HuH-7 (cell line): ENCODE results near the gene GLI3.

Source experiments
- DNase-seq: peaks from one replicate; pipeline ENCODE4 v3.0.0; 2011; ENCODE audit warnings: low spot score

Gene GLI3

DNA sequence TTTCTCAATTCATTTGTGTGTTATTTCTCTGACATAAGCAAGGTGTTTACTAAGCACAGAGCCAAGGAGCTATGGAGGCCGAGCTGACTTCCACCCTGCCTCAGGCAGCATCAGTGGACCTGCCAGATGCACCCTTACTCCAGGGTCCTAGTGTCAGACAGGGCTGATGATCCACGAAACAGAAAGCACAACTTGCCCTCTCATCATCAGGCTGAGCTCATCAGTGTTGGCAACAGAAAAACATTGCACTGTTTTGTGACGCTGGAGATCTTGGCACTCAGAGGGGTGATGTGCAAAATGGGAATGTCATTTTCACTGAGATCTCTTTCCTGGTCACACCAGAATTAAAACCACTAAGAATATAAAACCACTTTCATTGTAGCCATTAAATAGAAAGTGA, 201.8 kb downstream of the GLI3 start:
- no peak for DNase-seq

DNA sequence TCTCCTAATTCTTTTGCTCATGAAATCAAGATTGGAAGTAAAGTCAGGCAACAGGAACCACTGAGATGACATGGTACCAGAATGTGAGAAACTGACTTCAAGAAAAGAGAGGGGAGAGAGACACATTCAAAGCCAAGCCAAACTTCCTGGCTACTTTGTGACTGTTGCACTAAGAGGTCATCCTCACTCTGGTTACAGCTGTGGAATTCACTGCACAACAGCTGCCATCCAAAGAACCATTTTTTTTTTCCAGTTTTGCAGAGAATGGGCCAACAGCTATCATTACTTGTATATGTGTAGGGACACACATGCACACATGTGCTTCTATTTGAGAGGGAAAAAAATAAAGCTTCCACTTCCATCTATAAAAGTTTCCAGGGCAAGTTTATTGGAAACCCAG, 203.5 kb downstream of the GLI3 start:
- no peak for DNase-seq

DNA sequence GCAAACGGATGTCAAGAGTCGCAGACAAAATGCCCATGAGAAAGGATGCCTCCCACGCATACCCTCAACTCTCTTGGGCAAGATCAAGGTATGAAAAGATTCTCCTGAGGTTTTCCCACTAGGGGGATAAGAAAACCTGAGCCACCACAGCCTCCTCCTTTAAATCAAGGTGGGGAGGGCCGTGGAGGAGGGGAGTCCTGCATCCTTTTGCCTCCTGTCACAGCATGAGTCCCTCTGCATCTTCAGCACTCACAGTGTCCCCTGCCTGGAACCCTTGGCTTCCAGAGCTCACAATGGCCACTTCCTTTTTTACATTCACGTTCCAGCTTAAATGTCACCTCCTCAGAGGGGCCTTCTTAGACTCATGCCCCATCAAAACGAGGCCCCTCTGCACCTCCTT, 207.6 kb downstream of the GLI3 start:
- DNase-seq: no peak

DNA sequence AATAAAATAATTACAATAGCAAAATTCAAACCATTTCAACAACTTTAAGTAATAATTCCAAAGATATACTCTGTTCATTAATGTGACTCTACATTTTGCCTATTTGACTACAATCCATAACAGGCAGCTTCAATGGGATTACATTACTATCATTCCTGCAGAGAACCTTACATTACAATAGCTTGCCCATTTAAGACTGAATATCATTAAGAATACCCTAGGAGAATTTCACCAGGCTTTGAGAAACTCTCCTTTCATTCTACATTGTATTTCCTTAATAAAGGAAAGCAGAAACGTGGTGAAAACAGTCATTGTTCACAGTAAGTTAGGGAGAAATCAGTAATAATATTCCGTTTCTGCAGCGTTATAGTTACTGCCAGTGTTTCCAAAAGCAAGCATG, 209.5 kb downstream of the GLI3 start:
- DNase-seq: no peak

DNA sequence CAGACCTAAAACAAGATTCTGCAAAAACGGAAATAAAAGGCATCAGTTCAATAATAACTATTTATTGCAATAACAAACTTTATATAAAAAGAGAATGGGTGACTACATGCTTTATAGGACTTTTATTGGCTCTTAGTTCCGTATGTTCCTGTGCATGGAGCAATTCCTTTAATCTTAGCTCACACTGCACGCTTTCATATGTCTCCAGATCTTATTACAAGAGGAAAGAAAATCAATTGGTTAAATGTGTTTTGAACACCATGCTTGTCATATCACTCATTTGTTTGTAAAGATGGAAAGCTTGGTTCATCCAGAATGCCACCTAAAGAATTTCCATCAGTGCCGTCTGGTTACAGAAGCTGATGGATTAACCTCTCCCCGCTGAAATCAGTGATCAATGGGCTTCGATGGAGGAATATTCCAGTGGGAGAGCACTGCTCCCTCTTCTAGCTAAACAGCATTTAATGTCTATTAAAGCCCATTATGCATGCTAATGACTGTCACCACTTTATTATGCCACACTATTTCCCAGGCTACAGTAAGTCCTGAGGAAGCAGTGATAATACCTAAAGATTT, 210.3 kb downstream of the GLI3 start:
- no peak for DNase-seq

DNA sequence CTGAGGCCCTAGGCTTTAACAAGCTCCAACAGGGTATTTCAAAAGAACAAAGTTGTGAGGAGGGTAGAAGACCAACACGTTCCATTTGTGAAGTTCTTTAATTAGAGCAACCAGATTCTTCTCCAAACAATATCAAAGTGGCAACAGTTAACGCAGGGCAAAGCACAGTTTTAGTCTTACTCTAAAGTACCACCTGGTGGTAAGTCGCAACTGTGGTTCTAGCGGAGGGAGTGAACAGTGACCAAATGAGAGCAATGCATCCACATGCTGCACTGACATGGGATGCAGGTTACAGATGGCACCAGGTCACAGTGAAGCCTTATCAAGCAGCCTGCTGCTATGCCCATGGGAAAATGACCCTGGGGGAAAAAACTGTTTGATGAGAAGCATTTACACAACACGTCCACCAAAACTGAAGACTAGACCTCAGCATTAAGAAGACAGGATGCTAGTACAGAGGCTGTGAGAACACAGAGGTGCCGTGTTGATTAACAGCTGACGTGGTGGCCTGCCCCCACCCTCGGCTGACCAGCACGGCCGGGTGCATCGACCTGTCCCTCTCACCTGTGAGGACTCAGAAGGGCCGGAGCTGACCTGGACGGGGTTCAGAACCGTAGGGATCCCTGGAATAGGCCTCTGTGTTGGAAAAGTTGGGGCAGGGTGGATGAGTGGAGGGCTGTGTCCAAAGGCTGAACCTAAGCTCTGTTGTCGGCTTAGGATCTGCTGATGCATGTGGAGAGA, 211.2 kb downstream of the GLI3 start:
- DNase-seq: no peak

DNA sequence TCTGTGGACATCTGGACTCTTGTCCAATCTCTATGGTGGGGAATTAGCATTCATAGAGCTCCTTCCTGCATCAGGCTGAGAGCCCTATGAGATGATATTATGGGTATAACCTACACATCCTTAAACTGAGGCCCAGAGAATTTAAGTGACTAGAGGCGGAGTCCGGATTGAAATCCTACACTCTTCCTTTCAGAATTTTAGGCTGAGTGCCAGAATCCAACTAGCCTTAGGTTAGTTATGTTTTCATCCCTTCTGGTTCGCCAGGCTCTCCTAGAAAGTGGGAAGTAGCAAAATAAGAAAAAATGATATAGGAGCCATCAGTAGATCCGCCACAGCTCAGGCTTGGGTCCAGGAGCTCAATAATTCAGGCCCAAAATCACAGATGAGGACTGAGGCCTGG, 212.5 kb downstream of the GLI3 start:
- DNase-seq: no peak

DNA sequence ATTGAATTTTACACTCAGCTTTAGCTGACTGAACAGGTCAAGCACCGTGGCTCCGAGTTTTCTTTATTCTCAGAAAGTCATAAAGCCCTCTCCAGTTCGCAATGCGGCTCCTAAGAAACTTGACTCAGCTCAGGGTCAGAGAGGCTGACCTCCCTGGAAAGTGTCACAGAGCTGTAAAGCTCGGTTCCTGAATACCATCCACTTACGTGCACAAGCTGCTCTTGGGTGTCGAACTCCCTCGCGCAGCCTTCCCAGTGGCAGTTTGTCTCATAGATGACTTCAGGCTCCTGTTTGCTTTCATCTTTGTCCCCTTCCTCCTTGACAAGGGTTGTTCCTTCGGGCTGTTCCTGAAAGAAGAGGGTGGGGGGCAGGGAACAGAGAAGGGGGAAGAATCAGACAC, 213.7 kb downstream of the GLI3 start:
- DNase-seq: no peak

DNA sequence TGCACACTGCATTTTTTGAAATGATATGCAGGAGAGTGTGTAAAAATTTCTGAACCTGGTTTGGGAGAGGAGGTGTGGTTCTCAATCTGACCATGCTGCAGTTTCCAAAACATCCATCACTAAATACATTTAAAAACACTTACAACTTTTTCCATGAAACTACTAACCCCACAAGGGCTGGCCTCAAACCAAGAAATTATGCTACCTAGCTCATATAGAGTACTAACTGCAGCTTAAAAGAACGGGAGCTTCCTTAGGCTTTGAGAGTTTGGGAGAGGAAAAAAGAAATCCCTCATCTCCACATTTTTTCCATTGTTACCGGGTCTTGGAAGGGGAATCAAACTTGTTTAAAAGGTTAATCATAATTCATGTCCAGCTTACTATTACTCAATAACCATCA, 214.2 kb downstream of the GLI3 start:
- DNase-seq: no peak

DNA sequence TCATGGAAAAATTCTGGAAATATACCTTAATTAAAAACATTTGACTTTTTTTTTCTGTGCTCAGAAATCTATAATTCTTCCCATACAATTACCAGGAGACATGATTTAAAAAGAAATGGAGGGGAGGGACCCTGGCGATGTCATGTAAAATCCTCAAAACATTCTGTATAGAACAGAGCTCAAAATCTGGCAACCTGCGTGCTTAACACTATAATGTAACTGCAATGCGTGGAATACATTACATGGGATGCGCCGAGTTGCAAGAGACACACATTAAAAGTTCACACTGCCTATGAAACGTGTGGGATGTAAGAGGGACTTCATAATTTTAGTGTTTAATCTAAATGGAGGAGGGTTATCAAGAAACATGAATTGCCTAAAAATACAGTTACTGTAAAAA, 215.0 kb downstream of the GLI3 start:
- no peak for DNase-seq

DNA sequence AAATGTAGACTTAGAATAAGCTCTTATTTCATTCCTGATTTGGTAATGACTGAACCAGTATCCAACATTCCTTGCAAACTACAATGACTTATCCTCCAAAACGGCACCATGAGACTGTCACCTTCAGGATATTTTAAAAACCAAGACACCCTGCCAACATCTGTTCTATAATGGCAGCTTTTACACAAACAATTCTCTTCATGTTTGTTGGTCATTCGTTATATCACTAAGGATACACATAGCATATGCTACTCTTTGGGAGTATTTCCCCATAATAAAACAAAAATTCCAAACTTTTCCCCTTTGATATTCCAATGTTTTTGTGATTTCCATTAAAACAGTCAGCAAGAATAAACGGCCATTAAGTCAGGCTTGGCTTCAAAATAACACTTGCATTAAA, 215.4 kb downstream of the GLI3 start:
- DNase-seq: no peak

DNA sequence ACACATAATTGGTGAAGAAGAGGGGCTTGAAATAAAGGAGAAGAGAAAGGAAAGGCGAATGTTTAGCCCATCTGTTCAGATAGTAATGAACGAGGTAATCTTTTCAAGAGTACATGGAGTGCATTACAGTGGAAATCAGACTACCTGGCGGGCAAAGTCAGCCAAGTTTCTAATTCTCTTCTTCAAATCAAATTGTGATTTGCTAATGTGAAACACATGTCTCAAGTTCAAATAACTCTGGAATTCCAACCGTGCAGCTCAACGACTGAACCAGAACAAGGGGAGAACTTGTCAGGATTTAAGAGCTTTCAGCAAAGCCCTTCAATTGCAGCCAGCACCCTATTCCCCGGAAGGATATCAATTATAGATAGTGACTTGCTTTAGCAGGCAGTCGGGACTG, 216.9 kb downstream of the GLI3 start:
- DNase-seq: no peak

DNA sequence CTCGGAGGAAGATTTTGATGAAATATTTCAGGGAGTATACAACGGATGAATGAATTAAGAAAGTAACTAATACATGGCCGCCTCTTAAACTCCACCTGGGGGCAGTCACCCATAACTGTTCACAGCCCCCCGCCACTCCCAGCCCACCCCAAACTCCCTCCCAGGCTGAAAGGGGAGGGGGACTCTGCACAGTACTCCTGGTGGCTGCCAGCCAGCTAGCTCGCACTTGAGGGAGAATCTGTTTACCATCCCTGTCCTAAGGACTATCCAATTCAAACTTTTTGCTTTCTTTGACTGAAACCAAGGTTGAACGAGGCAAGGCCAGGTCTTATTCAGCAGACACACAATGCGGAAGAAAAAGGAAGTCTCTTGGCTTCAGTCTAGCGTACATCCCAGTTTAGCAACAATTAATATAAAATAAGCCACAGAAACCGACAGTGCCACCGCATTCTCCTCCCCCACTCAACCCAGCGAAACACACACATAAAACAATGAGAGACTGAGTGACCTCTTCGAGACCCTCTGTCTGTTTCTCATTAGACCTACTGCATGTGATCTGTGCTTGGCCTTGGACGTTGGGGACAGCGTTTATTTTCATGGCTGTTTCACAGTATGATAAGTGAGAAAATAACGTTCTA, 219.5 kb downstream of the GLI3 start:
- no peak for DNase-seq

DNA sequence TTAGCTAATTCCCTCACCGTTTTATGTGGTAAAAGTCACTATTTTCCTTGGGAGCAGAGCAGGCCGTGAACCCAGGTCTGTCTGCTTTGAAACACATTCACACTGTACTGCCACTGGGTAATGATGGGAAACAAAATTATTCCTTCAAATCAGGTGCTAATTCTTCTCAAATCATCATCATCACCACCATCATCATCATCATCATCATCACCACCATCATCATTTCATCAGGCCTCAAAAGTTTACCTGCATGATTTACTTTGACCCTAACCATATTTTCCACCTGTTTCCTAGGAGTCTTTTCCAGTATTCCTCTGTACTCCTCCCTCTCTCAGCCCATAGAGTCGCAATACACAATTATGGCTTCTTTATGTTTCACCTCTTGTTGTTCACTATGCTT, 220.5 kb downstream of the GLI3 start:
- DNase-seq: no peak

DNA sequence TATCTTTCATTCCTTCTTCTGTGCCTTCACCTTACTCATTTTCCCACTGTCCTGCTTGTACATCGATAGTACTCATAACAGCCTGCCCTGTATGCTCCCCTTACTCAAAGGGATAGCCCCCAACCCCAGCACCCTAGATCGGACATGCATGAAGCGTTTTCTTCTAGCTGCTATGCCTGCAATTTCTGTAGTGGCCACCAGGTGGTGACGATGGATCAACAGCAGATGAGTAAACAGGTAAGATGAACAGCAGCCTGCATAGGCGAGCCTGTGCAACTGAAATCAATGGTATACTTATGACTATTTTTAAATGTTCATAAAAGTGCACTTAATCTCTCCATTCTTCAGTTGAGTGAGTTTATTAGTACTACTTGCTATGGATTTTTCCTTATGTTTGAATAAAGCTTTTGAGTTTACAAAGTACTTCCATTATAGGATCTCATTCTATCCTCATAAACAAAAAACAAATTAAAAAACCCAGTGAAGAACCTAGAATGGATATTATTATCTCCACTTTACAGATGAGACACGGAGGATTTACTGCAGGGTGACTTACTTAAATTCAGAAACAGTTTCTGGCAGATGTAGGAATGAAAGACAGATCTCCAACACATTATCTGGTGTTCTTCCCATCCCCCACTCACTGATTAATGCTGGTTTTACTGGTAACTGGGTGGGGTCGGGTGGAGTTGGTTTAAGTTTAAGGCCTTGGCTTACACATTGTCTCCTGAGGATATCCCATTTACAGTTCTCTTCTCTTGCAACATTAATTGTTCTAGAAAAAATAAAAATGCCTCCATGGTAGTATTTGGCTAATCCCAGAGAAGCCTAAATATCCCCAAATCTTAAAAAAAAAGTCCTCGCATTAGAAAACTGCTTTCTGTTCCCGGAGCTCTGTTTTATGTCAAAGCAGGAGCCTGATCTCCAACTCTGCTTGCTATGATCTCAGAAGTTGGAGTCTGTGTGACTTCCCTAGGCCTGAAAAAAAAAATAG, 222.1 kb downstream of the GLI3 start:
- peak; percentile 24 for DNase-seq

DNA sequence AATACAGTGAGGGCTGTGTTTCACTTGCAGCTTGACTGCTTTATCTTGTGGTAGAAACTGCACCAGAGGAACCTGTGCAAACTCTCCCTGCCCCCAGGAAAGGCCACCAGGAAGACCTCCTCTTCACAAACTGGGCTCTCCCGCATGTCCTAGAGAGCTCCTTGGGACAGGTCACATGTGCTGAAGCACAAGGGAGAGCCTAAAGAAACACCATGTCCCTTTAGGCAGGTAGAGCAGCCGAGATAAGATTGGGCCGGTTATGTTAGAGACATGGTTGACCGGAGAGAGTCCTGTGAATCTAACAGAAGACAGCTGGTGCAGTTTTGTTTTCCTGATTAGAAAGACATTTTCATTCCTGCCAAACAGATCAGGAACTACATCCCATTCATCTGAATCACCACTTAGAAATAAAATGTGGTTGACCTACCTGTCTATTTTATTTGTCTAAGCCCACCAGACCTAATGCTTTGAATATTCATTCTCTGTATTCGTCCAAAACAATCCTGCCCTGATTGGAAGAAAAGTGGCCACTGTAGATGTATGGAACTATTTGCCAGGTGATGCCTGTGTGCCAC, 224.1 kb downstream of the GLI3 start:
- no peak for DNase-seq

DNA sequence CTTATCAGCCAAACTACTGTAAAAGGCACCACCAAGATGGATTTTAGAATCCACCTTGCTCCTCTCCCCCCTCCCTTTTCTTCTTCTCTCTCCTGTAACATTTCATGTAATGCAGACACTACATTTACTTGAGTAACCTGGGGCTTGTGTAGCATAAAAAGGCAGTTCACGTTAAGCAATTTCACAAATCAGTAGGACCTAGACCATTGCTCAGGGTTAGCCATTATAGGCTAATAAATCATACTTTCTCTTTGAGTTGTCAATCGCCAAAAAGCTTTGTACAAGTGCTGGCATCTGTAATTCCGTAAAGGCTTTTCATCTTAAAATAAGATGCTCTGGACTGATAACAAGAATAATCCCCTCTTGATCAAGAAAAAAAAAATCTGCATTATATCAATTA, 224.7 kb downstream of the GLI3 start:
- DNase-seq: no peak

DNA sequence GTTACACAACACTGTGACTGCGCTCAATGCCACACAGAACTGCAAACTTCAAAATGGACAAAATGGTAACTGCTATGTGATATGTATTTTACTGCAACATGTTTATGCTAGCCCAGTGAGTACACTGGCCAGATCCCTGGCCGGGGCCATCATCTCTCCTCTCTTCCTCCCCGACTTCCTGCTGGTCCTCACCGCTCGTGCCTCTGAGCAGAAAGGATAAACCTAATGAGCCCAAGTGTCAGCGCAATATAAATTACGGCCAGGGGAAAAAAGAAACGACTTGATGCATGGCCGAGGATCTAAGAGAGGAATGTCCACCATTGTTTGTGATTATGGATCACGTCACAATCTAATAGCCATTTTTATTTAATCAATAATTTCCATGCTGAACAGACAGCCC, 225.2 kb downstream of the GLI3 start:
- no peak for DNase-seq

DNA sequence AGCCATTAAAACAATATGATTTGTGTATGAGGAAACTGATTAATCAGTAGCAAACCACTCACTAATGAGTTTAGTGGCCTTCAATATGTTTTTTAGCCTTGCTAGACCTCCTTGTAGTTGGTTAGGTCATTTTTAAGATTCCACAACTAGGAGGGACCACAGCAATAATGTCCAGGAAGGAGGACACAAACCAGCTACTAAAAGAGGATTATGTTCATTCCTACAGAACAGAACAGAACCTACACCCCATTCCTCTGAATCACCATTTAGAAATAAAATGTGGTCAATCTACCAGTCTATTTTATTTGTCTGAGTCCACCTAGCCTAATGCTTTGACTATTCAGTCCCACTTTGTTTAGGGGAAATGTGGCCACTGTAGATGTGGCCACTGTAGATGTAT, 226.3 kb downstream of the GLI3 start:
- no peak for DNase-seq

DNA sequence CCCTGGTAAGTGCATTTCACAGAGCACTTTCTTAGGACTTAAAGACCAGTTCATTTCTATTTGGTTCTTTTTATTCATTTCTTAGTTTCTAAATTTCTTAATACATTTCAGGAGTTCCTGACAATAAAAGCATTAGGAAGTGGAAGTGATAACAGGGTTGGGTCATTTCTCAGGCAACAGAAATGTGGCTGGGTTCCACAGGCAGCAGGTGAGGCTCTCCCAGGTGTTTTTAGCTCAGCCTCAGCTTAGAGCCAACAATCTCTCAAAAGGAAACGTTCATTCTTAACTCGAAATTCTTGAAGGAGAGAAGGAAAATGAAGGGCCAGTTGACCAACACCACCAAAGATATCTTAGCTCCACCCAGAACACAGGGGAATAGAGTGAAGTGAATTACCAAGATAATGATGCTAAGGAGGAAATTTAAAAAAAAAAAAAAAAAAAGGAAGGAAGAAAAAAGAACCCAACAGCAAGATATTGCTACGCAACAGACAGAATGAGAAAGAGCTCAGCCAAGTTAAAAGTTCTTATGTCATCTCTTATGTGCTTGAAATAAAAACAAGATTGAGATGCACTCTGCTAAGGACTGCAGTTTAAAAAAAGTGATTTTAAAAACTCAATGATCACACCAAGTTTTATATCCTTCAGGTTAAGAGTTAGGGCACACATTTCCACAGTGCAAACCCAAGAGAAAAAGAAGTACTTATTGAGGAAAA, 230.1 kb downstream of the GLI3 start:
- DNase-seq: no peak

DNA sequence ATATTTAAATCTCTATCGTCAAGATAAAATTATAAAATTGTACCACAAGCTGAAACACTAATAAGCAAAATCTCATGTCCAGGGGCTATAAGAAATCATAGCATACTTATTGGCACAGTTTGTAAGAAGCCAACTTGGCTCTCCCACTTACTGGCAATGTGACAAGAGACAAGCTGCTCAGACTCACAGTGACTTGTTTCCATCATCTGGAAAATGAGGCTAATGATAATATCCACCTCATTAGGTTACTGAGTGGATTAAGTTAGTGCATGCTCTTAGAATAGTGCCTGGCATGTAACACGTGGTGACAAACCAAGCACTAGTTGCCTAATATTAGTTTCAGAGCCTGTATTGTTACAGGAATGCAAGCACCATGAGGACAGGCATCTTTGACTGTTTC, 234.4 kb downstream of the GLI3 start:
- DNase-seq: no peak
